ENCODE measurements around the gene ANKS1B.

DNA sequence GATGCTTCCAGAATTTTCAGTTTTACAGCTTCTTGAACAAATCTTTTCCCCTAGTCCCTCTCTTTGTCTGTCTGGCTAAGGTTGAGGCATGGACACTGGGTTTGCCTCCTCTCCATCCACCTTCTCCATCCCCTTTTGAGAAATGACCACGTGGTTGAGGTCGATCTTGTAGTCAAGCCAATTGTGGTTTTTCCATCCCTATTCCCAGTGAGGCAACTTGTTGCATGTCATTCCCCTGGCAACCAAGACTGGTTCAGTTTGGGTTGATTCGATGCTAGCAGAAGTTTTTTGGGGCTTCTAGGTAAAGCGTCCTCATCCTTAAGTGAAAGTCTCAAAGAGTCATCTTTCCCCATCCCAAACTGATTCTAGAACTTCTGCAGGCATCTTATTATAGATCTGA is 1038.9 kb downstream of the ANKS1B start:
- no peak for TF ChIP-seq YY1 (IDR thresholded peaks at IDR 0.05; ENCODE audit: insufficient read depth, insufficient read length)
- TF ChIP-seq ZNF274 (IDR thresholded peaks at IDR 0.05; ENCODE audit: low read depth, low read length), result no peak
- TF ChIP-seq SUZ12 (IDR thresholded peaks at IDR 0.05; ENCODE audit: extremely low read depth, insufficient read depth, insufficient read length), result no peak
